HG02571 (cell line): ENCODE results near the gene FCGR3A.

Source experiments
- ATAC-seq: cut with Tn5 transposase; IDR thresholded peaks from one replicate; pipeline ENCODE4 v1.9.1; 2021; ENCODE audit warnings: mild to moderate bottlenecking, moderate library complexity; ENCODE audit not compliant: unreplicated experiment

The FCGR3A gene

GRCh38 chr1:161505686-161506085 lies 43.9 kb downstream of the FCGR3A start:
- no peak for ATAC-seq

- no peak for ATAC-seq
Observed at GRCh38 chr1:161503394-161503748, 46.2 kb downstream of the FCGR3A start.

DNA sequence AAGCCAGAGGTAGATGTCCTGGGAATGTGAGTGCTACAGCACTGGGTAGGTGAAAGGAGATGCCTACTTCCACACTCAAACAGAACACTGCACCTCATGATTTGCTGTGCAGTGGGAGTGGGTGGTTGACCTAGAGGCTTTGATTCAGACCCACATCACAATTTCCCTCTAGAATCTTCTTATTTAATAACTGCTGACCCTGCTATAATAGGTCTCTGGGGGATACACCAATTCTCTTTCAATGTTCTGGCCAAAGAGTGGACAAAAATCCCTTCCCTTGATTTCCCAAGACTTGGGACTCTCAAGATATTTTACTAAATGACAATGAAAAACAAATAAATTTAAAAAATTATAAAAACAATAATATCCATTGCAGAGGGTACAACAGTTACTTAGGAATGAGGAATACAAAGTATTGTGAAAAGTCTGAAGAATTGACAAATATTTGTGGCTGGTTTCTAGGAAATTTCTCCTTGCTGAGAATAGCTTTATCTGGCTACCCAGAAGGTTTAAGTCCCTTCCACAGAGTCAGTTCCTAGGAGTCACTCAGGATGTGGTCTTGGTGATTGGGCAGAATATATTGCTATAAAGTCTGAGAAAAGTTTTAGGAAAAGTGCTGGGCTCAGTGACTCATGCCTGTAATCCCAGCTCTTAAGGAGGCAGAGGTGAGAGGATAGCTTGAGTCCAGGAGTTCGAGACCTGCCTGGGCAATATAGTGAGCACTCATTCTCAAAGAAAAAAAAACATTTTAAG lies 46.8 kb downstream of the FCGR3A start:
- no peak for ATAC-seq

DNA sequence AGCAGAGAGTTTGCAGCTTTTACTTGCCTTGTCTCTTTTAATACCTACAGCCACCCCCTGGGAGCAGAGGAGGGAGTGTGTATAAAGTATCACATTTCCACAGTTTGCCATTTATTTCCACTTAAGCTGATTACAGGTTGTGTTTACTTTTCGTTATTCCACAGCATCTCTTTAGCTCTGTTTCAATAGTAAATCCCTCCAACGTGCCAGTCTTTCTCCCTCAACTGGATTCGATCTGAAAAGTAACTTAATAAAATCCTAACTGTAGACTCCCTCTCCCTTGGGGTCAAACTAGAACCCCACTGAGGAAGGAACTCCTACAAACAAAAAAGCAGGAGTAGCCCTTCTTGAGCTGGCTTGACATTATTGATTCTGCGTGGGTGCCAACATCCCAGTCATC lies 47.4 kb downstream of the FCGR3A start:
- no peak for ATAC-seq

DNA sequence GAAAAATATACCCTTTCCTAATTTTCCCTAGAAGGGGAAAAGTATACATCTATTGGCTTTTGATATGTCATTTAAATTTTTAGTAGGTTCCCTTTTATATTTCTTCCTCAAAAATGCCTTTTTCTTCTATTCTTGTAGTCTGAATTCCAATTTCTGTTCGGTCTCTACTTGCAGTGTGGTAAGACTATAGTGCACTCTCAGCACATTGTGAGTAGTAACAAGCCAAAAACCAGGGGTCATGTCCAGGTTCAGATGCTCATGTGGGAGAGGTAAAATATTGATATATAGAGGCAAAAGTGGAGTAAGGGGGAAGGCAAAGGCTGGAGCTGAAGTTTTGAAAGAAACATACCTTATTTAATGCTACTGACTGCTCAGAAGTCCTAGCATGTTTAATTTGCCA lies 48.4 kb downstream of the FCGR3A start:
- ATAC-seq = no peak

- ATAC-seq = no peak
Observed at GRCh38 chr1:161499099-161500039, 50.2 kb downstream of the FCGR3A start.

GRCh38 chr1:161498646-161499045 lies 51.0 kb downstream of the FCGR3A start:
- no peak for ATAC-seq

GRCh38 chr1:161497961-161498360 lies 51.7 kb downstream of the FCGR3A start:
- ATAC-seq = no peak

- no peak for ATAC-seq
Observed at GRCh38 chr1:161495490-161495889, 54.1 kb downstream of the FCGR3A start.

DNA sequence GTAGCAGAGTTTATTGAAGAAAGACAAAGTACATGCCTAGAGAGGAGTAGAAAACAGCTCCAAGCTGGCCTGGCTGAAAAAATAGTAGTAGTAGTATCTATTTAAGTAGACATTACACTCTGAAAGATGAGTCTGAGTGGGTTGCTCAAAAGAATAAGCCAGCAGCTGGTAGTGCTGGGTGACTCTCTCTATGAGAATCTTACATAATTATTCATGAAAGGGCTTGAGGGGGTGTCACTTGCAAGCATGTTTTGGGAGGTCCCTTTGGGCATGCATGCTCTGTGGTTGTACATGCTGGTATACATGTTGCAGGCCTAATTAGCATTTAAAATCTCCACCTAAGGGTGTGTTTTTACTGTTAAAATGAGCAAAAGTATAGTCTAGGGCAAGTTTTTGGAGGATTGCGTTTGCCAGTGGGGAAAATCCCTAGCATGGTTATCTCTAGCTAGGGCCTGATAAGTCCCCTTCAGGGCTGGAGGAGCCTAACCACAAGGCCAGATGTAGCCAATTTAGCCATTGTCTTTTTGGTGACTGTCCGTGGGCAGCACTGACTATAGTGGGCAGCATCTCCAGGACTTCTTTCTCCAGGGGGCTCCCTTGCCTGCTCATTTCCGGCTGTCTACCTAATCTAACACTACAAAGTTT lies 55.4 kb downstream of the FCGR3A start:
- no peak for ATAC-seq

DNA sequence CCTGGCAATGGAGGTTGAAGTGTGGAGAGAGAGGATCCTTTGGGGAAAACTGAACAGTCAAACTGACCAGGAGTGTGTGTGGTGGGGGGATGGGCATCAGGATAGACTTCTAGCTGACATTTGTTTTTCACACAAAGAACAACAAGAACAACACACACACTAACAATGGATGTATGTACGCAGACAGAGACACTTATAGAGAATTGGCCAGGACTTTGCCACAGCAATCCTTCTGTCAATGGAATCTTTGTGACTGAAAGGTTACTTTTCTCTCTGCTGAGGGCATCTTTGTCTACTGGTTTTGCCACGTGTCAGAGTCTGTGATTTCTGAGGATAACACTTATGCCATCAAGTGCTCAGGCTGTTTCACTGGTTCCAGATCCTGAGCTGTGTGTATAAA lies 56.8 kb downstream of the FCGR3A start:
- ATAC-seq = no peak
